Brain microvascular endothelial cell (primary cell): Measurements from ENCODE around the gene MSI2.
A peak's percentile ranks its signal among the peaks of the same experiment; 100 is the strongest.

Experiments
- DNase-seq: peaks from one replicate; pipeline ENCODE4 v3.0.0-alpha.2; 2020
- H3K27ac ChIP-seq: fragments of 250-450 bp; sonication (Bioruptor Pico); 2 replicates; pipeline ENCODE4 v1.5.1; 2020; ENCODE audit warnings: mild to moderate bottlenecking, moderate library complexity
- H3K27me3 ChIP-seq: fragments of 250-450 bp; sonication (Bioruptor Pico); replicated peaks from 2 replicates; pipeline ENCODE4 v1.5.1; 2020; ENCODE audit warnings: mild to moderate bottlenecking
- H3K36me3 ChIP-seq: fragments of 250-450 bp; sonication (Bioruptor Pico); replicated peaks from 2 replicates; pipeline ENCODE4 v1.5.1; 2020; ENCODE audit warnings: mild to moderate bottlenecking
- H3K4me3 ChIP-seq: 2 replicates; pipeline ENCODE4 v1.5.1; 2011; ENCODE audit warnings: low read depth, mild to moderate bottlenecking, control low read depth, low read length, moderate library complexity
- CTCF ChIP-seq: IDR thresholded peaks from 2 replicates; pipeline ENCODE4 v1.5.1; 2011; ENCODE audit warnings: low read depth, mild to moderate bottlenecking, moderate library complexity, low read length, control low read depth, inconsistent platforms; ENCODE audit errors: missing control alignments
- in situ Hi-C: cut with HindIII; loops from 2 replicates; pipeline ENCODE4 v1.10.0; 2017; ENCODE audit warnings: low sequenced_read_pairs, low pct_ligation_motif_present

The MSI2 gene

GRCh38 chr17:57279432-57279831 lies 23.1 kb downstream of the MSI2 start:
- Histone ChIP-seq H3K27me3 (no peaks in the 10 kb centered on the region), H3K4me3 (no peak overlapping the region), H3K36me3 (no peaks in the 10 kb centered on the region), H3K27ac (no peak overlapping the region)
- no peak for DNase-seq
- TF ChIP-seq CTCF: no peak
- in situ Hi-C loops: no loop called here

- TF ChIP-seq CTCF: no peak
- no peaks in the 10 kb centered on the region for H3K36me3 ChIP-seq
- in situ Hi-C loops: no loop called here
- H3K27ac ChIP-seq: no peak overlapping the region
- no peaks in the 10 kb centered on the region for H3K27me3 ChIP-seq
- no peak overlapping the region for H3K4me3 ChIP-seq
- no peak for DNase-seq
Observed at GRCh38 chr17:57281887-57282286, 25.6 kb downstream of the MSI2 start.

- H3K4me3 ChIP-seq: no peak overlapping the region
- in situ Hi-C loops: no loop called here
- peak; percentile 14 for DNase-seq
Observed at GRCh38 chr17:57282296-57282695, 26.0 kb downstream of the MSI2 start.

GRCh38 chr17:57283203-57283971 lies 27.1 kb downstream of the MSI2 start:
- no peaks in the 10 kb centered on the region for H3K36me3 ChIP-seq
- no peak for DNase-seq
- in situ Hi-C loops: no loop called here

More at GRCh38 chr17:57282296-57282695, 26.0 kb downstream of the MSI2 start:
- Histone ChIP-seq H3K27ac (no peak overlapping the region), H3K27me3 (no peaks in the 10 kb centered on the region), H3K36me3 (no peaks in the 10 kb centered on the region)
- peak; percentile 8 for TF ChIP-seq CTCF

GRCh38 chr17:57284583-57284982 lies 28.3 kb downstream of the MSI2 start:
- no peak for TF ChIP-seq CTCF
- no peak for DNase-seq
- H3K27ac ChIP-seq: no peak overlapping the region
- H3K36me3 ChIP-seq: no peaks in the 10 kb centered on the region
- in situ Hi-C loops: no loop called here
- no peak overlapping the region for H3K4me3 ChIP-seq
- no peaks in the 10 kb centered on the region for H3K27me3 ChIP-seq

More at GRCh38 chr17:57283203-57283971, 27.1 kb downstream of the MSI2 start:
- Histone ChIP-seq H3K27me3 (no peaks in the 10 kb centered on the region), H3K27ac (no peak overlapping the region), H3K4me3 (no peak overlapping the region)
- TF ChIP-seq CTCF: no peak
